T-cell (primary cell): ENCODE results near the gene ARHGAP24. TPM values are rescaled to one million over a fixed set of nuclear protein-coding genes. Genes with fewer than 3 reads are reported as not detected.

Source experiments
- ATAC-seq, 4 experiments: fragments of 200-7000 bp in 3 of 4; fragments of 150-1000 bp in 1 of 4; cut with Tn5 transposase; replicated peaks in 1 of 4; 1 replicate in 3 of 4; 2 replicates in 1 of 4; pipeline ENCODE4 v1.10.0; 2021; ENCODE audit warnings: moderate library complexity in 3 of 4, mild to moderate bottlenecking in 2 of 4, moderate number of reproducible peaks in 1 of 4
- CTCF ChIA-PET, 2 donors: fragments of 300-600 bp; sonication (Branson Sonifier 250); formaldehyde crosslinking; loops; one replicate each; lab custom pipeline; 2022; ENCODE audit warnings: antibody characterized with exemption in 2 of 2; lab: Charles Lee
- POLR2A ChIA-PET, 2 donors: fragments of 300-600 bp; sonication (Branson Sonifier 250); formaldehyde crosslinking; loops; one replicate each; lab custom pipeline; 2022; ENCODE audit warnings: antibody characterized with exemption in 2 of 2; lab: Charles Lee
- DNase-seq, 35 experiments: peaks; one replicate each; pipeline versions ENCODE4 v3.0.0 to v3.0.0-alpha.2; 2013 to 2023
- H3K27ac ChIP-seq: one replicate; pipeline ENCODE4 v1.5.1; 2013; ENCODE audit warnings: low read length
- H3K27me3 ChIP-seq, 2 experiments: replicated peaks in 1 of 2; 1 replicate in 1 of 2; 2 replicates in 1 of 2; pipeline versions ENCODE4 v1.6.1 to v1.7.0; 2013; ENCODE audit warnings: low read length in 1 of 2, mixed read lengths in 1 of 2; ENCODE audit not compliant: control insufficient read depth in 2 of 2, insufficient read depth in 2 of 2; ENCODE audit errors: extremely low read depth in 1 of 2
- H3K36me3 ChIP-seq, 2 donors: 1 replicate in 1 of 2; 2 replicates in 1 of 2; pipeline versions ENCODE4 v1.6.1 to v1.7.0; 2013; ENCODE audit warnings: low read length in 1 of 2; ENCODE audit not compliant: control insufficient read depth in 2 of 2, insufficient read depth in 1 of 2; ENCODE audit errors: extremely low read depth in 1 of 2
- H3K4me1 ChIP-seq, 2 experiments: 1 replicate in 1 of 2; 2 replicates in 1 of 2; pipeline versions ENCODE4 v1.6.1 to v1.7.0; 2013; ENCODE audit warnings: low read length in 2 of 2, mixed read lengths in 1 of 2; ENCODE audit not compliant: insufficient read depth in 2 of 2, control insufficient read depth in 1 of 2; ENCODE audit errors: extremely low read depth in 1 of 2
- H3K4me3 ChIP-seq, 2 donors: 1 replicate in 1 of 2; 2 replicates in 1 of 2; pipeline versions ENCODE4 v1.5.1 to v1.7.0; 2013; ENCODE audit warnings: mild to moderate bottlenecking in 2 of 2, low read length in 1 of 2, moderate library complexity in 1 of 2; ENCODE audit not compliant: control insufficient read depth in 1 of 2; ENCODE audit errors: extremely low read depth in 1 of 2
- H3K9me3 ChIP-seq: 2 replicates; pipeline ENCODE4 v1.7.0; 2013
- H3K27ac Mint-ChIP-seq, 2 donors: one replicate each; pipeline ENCODE4 v1.8.0; 2020 to 2021; ENCODE audit warnings: mild to moderate bottlenecking in 2 of 2, mixed read lengths in 2 of 2
- H3K27me3 Mint-ChIP-seq, 2 donors: one replicate each; pipeline ENCODE4 v1.8.0; 2021 to 2022; ENCODE audit warnings: mixed read lengths in 2 of 2
- H3K36me3 Mint-ChIP-seq: one replicate; pipeline ENCODE4 v1.8.0; 2021; ENCODE audit warnings: mixed read lengths
- H3K4me1 Mint-ChIP-seq, 3 donors: one replicate each; pipeline ENCODE4 v1.8.0; 2020 to 2022; ENCODE audit warnings: mixed read lengths in 3 of 3, mild to moderate bottlenecking in 1 of 3
- H3K4me3 Mint-ChIP-seq, 3 donors: one replicate each; pipeline ENCODE4 v1.8.0; 2020 to 2022; ENCODE audit warnings: mild to moderate bottlenecking in 3 of 3, mixed read lengths in 3 of 3, moderate library complexity in 3 of 3
- H3K9me3 Mint-ChIP-seq, 3 donors: one replicate each; pipeline ENCODE4 v1.8.0; 2020 to 2022; ENCODE audit warnings: mixed read lengths in 3 of 3
- WGBS: methylation state at CpG from one replicate; pipeline ENCODE4 v1.1.5; 2013; ENCODE audit warnings: missing lambda C conversion rate; ENCODE audit not compliant: insufficient coverage; 5-methylcytosine and 5-hydroxymethylcytosine counted together
- total RNA-seq, 35 experiments: library from RNA in 6 of 35; stranded (reverse) in 6 of 35; fragments of 120-200 nt in 1 of 35; gene quantifications; one replicate each; pipeline versions ENCODE4 v1.2.1 to v1.2.4 and lab custom pipeline; 2013 to 2026

ARHGAP24 gene
- total RNA-seq, 5 donors from 2014 or later (not counting 1 experiment from before 2014, with no cell fraction given): 0.45 to 2.7 (median 1.8) TPM

GRCh38 chr4:85777908-85778631 is 303.1 kb downstream of the ARHGAP24 start:
- Mint-ChIP-seq H3K9me3 (peaks cover 3 to 4% (median 4%) of the 10 kb centered on the region in 3 donors), H3K4me3 (no peak overlapping the region), H3K4me1 (no peaks in the 10 kb centered on the region), H3K27me3 (no peaks in the 10 kb centered on the region), H3K27ac (no peak overlapping the region), H3K36me3 (no peaks in the 10 kb centered on the region)
- Histone ChIP-seq H3K27me3 (no peaks in the 10 kb centered on the region), H3K27ac (no peak overlapping the region), H3K4me1 (no peaks in the 10 kb centered on the region), H3K36me3 (no peaks in the 10 kb centered on the region), H3K9me3 (no peaks in the 10 kb centered on the region), H3K4me3 (no peak overlapping the region)
- DNase-seq: no peak
- CTCF ChIA-PET: interaction anchor here in 1 of 2 donors (1.6 kb wide), 1 partner anchor 10 kb away, joined by 3 read pairs; no protein-coding TSS in a partner anchor
- no peak for ATAC-seq
- no CpG with 5 or more reads among the region's 3 CpGs for WGBS
- POLR2A ChIA-PET: no interaction called here

- no peaks in the 10 kb centered on the region for H3K27me3 Mint-ChIP-seq
- WGBS: no CpG with 5 or more reads among the region's 3 CpGs
These were observed 303.7 kb downstream of the ARHGAP24 start for GRCh38 chr4:85778632-85779131.

GRCh38 chr4:85779165-85779564 is 304.2 kb downstream of the ARHGAP24 start:
- Histone ChIP-seq H3K27ac (no peak overlapping the region), H3K36me3 (no peaks in the 10 kb centered on the region), H3K4me1 (no peaks in the 10 kb centered on the region), H3K4me3 (no peak overlapping the region), H3K27me3 (no peaks in the 10 kb centered on the region), H3K9me3 (no peaks in the 10 kb centered on the region)
- ChIA-PET CTCF (interaction anchor here in 1 of 2 donors (1.6 kb wide), 1 partner anchor 12 kb away, joined by 3 read pairs; no protein-coding TSS in a partner anchor), POLR2A (interaction anchor here in 1 of 2 donors (0.7 kb wide), 1 partner anchor 9 kb away, joined by 3 read pairs; no protein-coding TSS in a partner anchor)
- H3K27me3 Mint-ChIP-seq: no peaks in the 10 kb centered on the region
- no peak overlapping the region for H3K27ac Mint-ChIP-seq
- no peak for DNase-seq
- no peak for ATAC-seq
- H3K4me1 Mint-ChIP-seq: no peaks in the 10 kb centered on the region
- no peaks in the 10 kb centered on the region for H3K36me3 Mint-ChIP-seq
- no peak overlapping the region for H3K4me3 Mint-ChIP-seq
- peaks cover 3 to 4% (median 4%) of the 10 kb centered on the region in 3 donors for H3K9me3 Mint-ChIP-seq

More at GRCh38 chr4:85778632-85779131, 303.7 kb downstream of the ARHGAP24 start:
- no peak for ATAC-seq
- no peaks in the 10 kb centered on the region for H3K4me1 ChIP-seq
- CTCF ChIA-PET: interaction anchor here in 1 of 2 donors (1.6 kb wide), 1 partner anchor 11 kb away, joined by 3 read pairs; no protein-coding TSS in a partner anchor
- H3K36me3 ChIP-seq: no peaks in the 10 kb centered on the region
- Mint-ChIP-seq H3K4me1 (no peaks in the 10 kb centered on the region), H3K4me3 (no peak overlapping the region), H3K27ac (no peak overlapping the region), H3K9me3 (peaks cover 3 to 4% (median 4%) of the 10 kb centered on the region in 3 donors), H3K36me3 (no peaks in the 10 kb centered on the region)
- no peak for DNase-seq
- POLR2A ChIA-PET: no interaction called here
- H3K4me3 ChIP-seq: no peak overlapping the region
- no peaks in the 10 kb centered on the region for H3K9me3 ChIP-seq
- no peak overlapping the region for H3K27ac ChIP-seq
- no peaks in the 10 kb centered on the region for H3K27me3 ChIP-seq

- Mint-ChIP-seq H3K4me1 (no peaks in the 10 kb centered on the region), H3K4me3 (no peak overlapping the region), H3K9me3 (peaks cover 2 to 9% (median 5%) of the 10 kb centered on the region in 3 donors), H3K27ac (no peak overlapping the region), H3K27me3 (no peaks in the 10 kb centered on the region), H3K36me3 (no peaks in the 10 kb centered on the region)
- Histone ChIP-seq H3K27ac (no peak overlapping the region), H3K9me3 (no peaks in the 10 kb centered on the region), H3K4me1 (no peaks in the 10 kb centered on the region), H3K36me3 (no peaks in the 10 kb centered on the region), H3K4me3 (no peak overlapping the region), H3K27me3 (no peaks in the 10 kb centered on the region)
- ATAC-seq (no peak), DNase-seq (no peak)
- ChIA-PET CTCF (no interaction called here), POLR2A (no interaction called here)
- whole genome bisulfite sequencing: 35% methylated on average over 2 of the region's 3 CpGs
These were observed 305.7 kb downstream of the ARHGAP24 start for GRCh38 chr4:85780664-85781063.

- 100% methylated on average over 1 of the region's 2 CpGs for WGBS
- ATAC-seq: no peak
- H3K27me3 Mint-ChIP-seq: no peaks in the 10 kb centered on the region
These were observed 308.5 kb downstream of the ARHGAP24 start for GRCh38 chr4:85783483-85783882.

GRCh38 chr4:85783900-85784299 is 308.9 kb downstream of the ARHGAP24 start:
- ChIA-PET POLR2A (interaction anchor here in 1 of 2 donors (0.7 kb wide), 1 partner anchor 12 kb away, joined by 5 read pairs; no protein-coding TSS in a partner anchor), CTCF (no interaction called here)
- Mint-ChIP-seq H3K9me3 (peaks cover 4 to 5% (median 5%) of the 10 kb centered on the region in 3 donors), H3K36me3 (no peaks in the 10 kb centered on the region), H3K27me3 (no peaks in the 10 kb centered on the region), H3K4me1 (no peaks in the 10 kb centered on the region), H3K27ac (no peak overlapping the region), H3K4me3 (no peak overlapping the region)
- ATAC-seq (no peak), DNase-seq (no peak)
- no peak overlapping the region for H3K4me3 ChIP-seq
- H3K36me3 ChIP-seq: no peaks in the 10 kb centered on the region
- no peaks in the 10 kb centered on the region for H3K9me3 ChIP-seq
- H3K4me1 ChIP-seq: no peaks in the 10 kb centered on the region
- H3K27ac ChIP-seq: no peak overlapping the region
- 100% methylated on average over 1 of the region's 1 CpG for WGBS
- H3K27me3 ChIP-seq: no peaks in the 10 kb centered on the region

More at GRCh38 chr4:85783483-85783882, 308.5 kb downstream of the ARHGAP24 start:
- ChIA-PET POLR2A (no interaction called here), CTCF (no interaction called here)
- Histone ChIP-seq H3K4me3 (no peak overlapping the region), H3K4me1 (no peaks in the 10 kb centered on the region), H3K36me3 (no peaks in the 10 kb centered on the region), H3K27ac (no peak overlapping the region), H3K9me3 (no peaks in the 10 kb centered on the region), H3K27me3 (no peaks in the 10 kb centered on the region)
- H3K27ac Mint-ChIP-seq: no peak overlapping the region
- H3K4me1 Mint-ChIP-seq: no peaks in the 10 kb centered on the region
- no peak overlapping the region for H3K4me3 Mint-ChIP-seq
- H3K9me3 Mint-ChIP-seq: peaks cover 4 to 5% (median 5%) of the 10 kb centered on the region in 3 donors
- no peak for DNase-seq
- no peaks in the 10 kb centered on the region for H3K36me3 Mint-ChIP-seq
